HG02678 (cell line): ENCODE results near the gene FRYL.

Experiments
- ATAC-seq: cut with Tn5 transposase; IDR thresholded peaks from one replicate; pipeline ENCODE4 v1.9.1; 2021; ENCODE audit warnings: mild to moderate bottlenecking, moderate library complexity; ENCODE audit not compliant: unreplicated experiment

The FRYL gene

DNA sequence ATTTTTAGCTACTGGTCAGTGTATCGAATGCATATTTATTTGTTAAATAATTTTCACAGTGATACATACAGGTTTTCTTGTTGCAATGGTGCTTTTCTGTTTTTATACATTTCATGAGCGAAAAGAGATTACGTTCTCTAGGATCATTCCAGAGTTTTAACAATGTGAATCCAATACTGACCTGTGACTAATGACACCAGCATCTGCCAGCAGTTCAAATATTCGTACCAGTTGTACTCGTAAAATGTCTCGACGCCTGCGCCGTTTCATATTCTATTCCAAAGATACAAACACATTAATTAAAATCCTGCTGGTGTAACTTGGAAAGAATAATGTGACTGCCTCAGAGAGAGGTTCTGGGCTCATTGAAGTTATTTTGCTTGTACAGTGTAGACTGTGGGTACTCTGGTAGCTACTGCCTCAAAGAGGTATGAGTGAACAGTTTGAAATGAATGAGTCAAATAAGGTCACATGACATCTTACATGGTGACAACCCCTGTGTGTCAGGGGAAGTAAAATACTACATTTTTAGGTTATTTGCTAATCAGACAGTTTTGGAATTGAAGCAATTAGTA lies 209.3 kb downstream of the FRYL start:
- ATAC-seq = no peak

DNA sequence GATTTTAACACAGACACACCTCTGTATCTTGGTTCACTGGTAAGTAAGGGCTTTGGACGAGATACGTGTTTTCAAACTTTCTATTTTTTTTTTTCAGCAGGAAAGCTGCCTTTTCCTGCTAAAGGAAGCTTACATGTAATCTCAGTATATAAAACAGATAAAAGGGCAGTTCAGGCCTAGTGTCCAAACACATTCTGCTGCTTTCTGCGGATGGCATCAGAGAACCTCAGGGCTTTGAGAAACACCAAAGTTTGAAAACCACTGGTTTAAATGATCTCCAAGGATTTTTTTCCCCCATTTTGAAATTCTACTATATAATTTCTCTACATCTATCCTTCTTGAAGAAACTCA lies 214.1 kb downstream of the FRYL start:
- no peak for ATAC-seq

DNA sequence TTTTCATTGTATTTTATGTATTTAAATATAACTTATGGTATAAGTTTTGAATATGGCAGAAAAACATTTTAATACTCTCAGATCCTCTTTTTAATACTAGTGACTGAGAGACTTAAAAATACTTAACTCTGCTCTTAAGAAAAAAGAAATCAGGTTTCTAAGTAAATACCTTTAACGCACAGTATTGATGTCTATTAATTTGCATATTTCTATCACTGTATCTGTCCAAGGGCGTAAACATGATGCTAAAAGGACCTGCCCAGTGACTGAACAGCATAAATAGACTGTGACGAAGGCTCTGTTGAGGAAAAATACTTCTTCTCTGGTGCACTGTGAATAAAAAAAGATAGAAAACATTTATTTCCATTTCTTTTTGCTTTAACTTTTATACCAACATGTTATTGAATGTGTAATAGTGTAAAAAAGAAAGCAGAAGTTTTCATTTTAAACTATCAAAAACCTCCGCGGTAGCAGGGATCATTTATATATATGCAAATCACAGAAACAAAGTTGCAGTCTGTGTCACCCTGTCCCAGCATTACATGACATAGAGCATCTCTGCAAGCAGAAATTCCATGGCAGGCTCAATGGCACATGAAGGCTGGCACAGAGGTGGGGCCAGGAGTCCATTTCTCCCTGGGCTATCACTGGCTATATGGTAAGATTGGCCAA lies 214.6 kb downstream of the FRYL start:
- ATAC-seq = peak; percentile 45

DNA sequence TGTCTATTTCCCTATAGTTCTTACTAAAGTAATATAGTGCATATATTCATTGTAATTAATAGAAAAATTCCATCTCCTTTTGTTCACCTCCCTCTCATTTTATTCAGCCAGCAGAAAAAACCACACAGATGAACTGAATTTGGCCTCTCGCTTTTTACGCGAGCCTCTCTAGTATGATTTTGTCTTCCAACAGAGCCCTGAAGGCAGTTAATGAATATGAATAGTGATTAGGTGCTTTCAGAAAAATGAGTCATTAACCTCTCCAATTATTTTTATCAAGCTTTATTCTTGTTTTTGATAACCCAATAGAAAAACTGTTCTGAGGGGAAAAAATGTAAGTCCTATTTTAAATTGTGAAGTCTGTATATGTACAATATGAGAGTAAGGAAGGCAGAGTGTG lies 215.9 kb downstream of the FRYL start:
- ATAC-seq = no peak

DNA sequence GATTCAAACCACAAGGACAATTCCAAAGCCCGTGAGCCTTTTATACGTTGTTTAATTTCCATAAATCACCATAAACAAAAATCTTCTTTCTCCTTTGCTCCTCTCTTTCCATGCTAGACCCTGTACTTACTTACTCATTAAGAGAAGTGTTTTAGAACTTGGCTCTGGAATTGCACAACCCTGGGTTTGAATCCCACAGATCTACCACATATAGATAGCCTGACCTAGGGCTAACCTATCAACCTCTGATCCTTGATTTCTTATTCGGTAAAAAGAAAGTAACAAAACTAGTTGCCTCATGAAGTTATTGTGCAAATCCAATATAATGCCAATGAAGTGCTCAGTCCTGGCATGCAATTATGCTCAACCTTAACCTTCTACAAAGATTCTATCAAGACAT lies 221.3 kb downstream of the FRYL start:
- ATAC-seq = no peak

DNA sequence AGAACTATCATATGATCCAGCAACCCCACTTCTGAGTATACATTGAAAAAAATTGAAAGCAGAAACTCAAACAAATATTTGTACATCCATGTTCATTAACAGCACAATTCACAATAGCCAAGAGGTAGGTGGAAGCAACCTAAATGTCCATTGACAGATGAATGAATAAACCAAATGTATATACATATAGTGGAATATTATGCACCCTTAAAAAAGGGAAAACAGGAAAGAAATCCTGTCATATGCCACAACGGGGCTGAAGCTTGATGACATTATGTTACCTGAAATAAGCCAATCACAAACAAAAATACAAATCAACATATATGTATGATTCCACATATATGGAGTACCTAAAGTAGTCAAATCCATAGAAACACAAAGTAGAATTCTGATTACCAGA lies 222.1 kb downstream of the FRYL start:
- ATAC-seq = no peak

DNA sequence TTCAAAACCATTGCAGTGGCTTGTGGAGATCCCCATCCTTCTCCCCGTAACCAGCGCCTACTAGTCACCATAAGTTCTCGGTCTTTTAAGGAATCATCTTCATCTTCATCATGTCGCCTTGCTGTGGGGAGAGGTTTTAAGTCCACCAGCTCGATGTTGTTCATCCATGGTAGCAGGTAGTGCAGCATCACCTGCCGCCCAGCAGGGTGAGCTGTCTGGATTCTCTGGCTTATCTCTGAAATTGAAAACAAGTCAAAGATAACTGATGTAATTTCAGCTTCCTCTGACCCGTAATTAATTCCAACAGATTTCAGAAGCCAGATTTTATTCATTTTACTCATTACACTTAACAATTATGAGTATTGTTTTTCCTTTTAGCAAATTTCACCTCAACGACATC lies 222.6 kb downstream of the FRYL start:
- ATAC-seq = no peak

DNA sequence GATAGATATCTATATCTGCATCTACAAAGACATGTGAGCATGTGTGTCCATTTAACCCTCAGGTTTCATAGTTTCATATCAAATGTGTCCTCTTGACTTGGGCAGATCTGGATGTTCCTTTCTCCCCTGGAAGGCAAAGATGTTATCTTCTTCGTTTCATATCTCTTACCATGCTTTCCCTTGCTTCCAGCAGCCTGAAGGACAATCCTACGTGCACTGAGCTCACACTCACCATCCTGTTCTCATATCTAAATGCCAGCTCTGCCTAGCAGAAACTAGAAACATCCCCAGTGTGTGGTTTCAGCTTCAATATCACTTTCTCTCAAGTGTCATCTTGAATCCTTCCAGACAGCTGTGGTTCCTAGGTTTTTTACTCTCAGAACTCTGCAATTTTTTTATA lies 223.8 kb downstream of the FRYL start:
- ATAC-seq = no peak

DNA sequence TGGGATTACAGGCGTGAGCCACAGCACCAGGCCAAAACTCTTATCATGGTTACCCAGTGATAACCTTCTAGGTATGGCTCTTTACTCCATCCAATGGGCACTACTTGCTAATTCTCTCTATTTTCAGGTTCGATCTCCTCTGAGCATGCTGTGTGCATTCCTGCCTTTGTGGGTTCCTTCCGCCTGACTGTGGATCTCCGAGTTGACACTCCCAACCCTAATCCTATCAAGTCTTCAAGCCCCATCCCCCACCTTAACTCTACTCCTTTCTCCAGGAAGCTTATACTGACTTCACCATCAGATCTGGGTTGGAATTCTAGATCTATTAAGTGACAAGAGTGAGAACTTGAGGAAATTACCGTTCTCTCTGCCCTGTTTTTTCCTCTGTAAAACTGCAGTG lies 225.5 kb downstream of the FRYL start:
- ATAC-seq = no peak

DNA sequence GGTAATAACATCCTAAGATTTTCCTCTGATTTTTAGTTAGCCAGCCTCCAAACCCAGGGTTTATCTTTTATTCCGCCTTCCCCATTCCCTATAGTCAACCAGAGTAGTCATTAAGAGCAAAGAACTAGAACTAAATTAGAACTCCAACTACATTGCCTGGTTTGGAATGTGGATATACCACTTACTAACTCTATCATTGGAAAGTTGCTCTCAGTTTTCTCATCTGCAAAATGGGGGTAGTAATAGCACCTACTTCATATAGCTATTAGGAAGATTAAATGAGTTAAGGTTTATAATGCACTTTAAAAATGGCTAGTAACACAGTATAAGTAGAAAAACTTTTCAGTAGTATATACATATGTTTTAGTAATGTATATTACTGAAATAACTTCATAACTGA lies 226.4 kb downstream of the FRYL start:
- no peak for ATAC-seq

DNA sequence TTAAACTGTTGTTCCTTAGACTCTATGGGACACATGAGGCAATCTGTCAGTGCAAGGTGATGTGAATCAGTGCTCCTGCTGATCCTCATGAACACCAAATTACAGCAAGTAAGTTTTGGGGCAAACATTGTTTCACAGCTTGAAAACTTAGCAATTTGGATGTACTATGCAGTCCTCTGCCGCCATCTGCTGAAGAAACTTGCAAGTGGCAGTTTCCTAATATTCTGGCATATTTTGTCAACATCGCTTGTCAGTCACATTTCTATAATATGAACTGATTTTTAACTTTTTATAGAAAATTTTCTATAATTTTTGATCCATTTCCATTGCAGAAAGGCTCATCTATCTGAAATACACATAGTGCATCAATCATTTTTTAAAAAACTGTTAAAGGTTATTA lies 233.7 kb downstream of the FRYL start:
- no peak for ATAC-seq

DNA sequence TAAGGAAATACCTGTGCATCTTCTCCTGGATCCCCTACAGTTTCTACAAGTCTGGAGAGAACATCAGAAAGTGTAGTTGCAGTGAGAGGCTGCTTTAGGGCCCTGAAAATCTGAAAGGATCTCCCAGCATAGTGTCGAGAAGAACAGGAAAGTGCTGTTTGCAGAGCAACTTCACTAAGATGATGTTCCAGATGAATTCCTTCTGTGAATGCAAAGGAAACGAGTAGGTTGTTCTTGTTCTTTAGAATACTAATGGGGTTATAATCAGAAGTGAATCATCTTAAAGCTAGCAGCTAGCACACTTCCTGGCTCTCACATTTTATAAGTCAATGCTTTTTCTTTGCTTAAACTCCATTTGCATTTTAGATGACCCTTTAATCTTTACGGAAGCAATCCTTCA lies 236.3 kb downstream of the FRYL start:
- no peak for ATAC-seq

DNA sequence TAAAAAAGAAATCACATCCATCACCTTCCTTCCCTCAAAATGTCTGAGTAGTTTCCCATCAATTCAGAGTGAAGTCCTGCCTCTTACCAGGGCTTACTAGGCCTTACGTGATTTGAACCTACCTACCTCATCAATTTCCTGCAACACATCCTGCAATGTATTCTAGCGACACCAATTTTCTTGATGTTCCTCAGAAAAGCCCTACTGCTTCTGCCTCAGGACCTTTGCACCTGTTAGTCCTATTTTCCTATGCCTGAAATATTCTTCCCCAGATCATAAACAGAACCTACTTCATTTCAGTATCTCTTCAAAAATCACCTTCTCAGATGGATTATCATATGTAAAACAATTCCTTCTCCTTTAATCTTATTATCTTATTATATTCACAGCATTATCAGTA lies 237.2 kb downstream of the FRYL start:
- ATAC-seq = no peak

DNA sequence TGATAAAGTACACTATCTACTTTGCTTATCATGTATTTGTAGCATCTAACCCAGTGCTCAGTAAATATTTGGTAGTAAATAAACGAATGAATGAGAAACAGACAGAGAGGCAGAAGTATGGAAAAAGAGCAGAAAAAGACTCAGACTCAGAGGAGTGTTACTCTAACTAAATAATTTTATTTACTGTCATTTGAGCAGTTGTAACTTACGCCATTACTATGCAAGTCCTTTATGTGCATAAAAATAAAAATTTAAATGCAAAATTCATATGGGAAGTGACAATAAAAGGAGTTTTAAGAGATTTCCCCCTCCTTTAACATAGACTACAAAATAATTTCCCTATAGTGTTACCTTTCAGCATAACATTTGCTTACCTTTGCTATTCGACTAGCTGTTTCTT lies 240.5 kb downstream of the FRYL start:
- no peak for ATAC-seq

DNA sequence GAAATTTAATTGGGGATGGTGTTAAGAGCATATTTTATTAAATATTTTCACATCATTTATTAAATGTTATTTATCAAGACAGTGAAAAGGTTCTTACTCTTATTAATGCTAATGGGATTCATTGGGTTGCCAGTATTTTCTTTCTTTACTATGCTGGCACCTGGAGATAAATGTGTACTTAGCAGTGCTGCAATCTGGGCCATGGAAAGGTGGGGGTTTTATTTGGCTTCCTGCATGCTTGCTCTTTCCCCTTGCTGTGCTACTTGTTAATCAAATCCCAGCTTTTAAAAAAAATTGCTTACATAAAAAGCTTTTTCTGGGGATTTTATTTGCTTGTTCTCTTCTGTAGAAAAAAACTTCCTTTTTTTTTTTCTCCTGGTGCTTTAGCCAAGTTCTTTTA lies 241.7 kb downstream of the FRYL start:
- no peak for ATAC-seq

DNA sequence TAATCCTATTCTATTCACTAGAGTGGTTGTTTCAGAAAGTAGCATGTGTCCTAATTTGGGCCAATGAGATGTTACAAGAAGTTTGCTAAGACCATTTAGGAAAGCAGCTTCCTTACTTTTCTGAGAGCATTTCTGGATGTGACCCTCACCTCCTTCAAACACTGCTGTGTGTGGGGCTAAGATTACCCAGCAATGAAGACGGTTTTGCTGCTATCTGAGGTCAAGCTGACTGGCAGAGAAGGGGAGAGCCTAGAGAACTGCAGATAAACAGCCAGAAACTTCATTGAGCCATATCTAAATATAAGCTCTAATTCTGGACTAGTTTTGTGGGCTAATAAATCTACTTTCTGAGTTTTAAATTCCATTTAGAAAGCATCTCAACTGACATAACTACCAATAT lies 253.7 kb downstream of the FRYL start:
- ATAC-seq = no peak

DNA sequence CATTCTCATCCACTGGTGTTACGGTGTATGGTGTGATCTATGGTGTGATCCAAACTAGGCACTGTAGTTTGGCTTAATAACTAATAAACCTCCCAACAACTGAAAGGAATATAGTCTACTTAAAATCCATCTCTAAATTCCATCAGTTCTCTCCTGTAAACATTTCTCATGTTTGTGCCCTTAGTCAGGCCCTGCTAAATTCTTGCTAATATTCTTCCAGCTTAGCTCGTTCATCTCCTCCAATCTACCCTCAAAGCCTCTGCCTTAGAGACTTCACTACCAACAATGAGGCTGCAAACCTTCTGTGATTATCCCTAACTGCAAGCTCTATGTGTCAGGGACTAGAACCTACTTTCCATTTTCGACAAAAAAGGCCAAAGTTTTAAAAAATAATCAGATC lies 261.9 kb downstream of the FRYL start:
- no peak for ATAC-seq

DNA sequence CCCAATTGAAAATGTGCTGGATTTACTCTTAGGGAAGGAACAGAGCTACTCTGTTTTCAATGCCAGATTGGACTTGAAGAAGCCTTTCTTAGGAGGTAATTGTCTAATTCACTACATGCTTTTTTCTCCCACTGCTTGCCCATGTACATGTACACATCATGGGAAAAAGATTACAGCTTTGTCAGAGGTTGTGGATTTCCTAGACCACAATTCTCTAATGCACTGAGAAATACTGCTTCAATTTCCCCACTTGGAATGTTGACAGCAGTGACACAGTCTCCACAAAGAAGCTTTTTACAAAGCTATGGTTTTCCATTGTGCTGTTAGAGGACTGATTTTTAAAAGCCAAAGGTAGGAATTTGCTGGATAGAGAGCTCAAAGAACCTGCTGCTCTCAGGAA lies 270.5 kb downstream of the FRYL start:
- ATAC-seq = no peak

DNA sequence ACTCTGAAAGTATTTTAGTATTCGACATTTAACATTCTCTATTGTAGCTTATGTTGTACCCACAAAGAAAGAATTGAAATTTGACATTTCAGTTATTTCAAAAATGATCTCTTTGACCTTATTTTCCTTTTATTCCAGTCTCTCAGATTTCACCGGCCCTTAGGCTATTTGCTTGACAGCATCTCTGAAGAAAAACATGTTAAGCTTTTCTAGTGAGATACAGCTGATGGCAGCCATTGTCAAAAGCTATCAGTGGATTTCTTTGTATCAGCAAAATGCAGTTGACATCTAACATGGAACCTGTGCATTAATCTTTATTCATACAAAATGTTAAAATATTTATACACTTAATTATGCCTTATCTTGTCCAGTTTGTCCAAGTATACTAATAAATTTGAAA lies 273.4 kb downstream of the FRYL start:
- no peak for ATAC-seq

DNA sequence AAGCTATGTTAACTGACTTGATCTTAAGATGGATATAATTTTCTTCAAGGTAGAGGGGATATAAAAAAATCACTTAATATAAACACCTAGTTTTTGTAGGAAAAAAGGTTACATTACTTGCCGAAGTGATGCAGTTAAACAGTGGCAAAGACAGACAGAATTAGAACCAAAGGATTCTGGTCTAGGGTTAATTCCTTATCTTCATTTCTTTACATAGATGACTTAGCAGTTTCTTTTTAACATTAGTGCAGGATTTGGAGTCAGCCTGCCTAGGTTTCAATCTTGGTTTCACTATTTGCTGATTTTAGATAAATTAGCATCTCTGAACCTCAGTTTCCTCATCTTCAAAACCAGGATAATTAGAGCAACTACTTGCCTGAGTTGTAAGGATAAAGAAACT lies 275.7 kb downstream of the FRYL start:
- no peak for ATAC-seq

DNA sequence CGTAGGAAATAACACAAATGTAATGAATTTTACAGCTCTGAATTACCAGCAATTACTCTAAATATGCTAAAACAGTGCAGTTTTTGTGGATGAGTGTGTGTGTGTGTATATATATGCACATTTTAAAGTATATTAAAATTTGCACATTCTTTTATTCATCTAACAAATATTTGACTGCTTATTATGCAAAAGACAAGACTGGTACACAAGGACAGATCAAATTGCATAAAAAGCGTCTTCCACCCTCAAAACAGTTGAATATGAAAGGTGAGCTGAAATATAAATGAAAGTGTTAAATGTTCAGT lies 276.1 kb downstream of the FRYL start:
- no peak for ATAC-seq

DNA sequence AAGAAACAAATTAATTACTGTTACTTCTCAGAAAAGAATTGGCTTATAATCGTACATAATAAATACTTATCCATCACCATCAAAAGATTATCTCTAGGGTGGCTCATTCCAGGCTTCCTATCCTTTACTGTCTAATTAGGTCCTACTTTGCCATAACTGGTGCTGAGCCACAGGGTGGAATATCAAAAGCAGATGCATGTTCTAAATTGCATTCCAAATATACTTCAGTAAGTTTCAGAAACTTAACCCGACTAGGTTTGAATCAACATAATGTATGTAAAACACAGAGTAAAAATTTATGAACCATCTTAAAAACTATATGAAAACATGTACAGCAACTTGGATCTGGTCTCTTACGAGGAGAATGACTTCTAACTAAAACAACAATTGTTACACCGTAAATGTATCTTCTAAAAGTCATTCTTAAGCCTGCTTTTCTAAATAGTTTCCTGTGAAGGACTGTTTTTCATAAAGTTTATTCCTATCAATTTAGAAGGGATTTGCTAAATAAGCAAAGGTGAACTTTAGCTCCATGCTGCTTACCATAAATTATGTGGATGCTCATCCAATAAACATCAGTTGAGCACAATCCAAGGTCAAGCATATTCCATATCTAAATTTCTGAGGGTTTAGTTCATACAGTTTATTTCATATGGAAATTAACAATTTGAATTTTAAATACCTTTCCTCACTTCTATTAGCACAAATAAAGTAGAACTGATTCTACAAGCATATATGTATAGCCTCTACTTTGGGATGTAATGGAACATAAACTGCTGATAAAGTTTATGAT lies 276.6 kb downstream of the FRYL start:
- no peak for ATAC-seq
